NB4 (cell line): ENCODE data around the gene SEMA6A.

Experiments
- CTCF ChIP-seq: IDR thresholded peaks from one replicate; pipeline ENCODE4 v1.5.1; 2012; ENCODE audit warnings: low read depth, low read length
- MAX ChIP-seq: IDR thresholded peaks from 2 replicates; pipeline ENCODE4 v1.6.1; 2011; ENCODE audit warnings: low read depth, low read length
- MYC ChIP-seq: IDR thresholded peaks from 2 replicates; pipeline ENCODE4 v1.6.1; 2011; ENCODE audit warnings: low read depth, low read length
- POLR2A ChIP-seq: IDR thresholded peaks from 2 replicates; pipeline ENCODE4 v1.6.1; 2011; ENCODE audit warnings: mild to moderate bottlenecking; ENCODE audit not compliant: insufficient read length; ENCODE audit errors: extremely low read depth

DNA sequence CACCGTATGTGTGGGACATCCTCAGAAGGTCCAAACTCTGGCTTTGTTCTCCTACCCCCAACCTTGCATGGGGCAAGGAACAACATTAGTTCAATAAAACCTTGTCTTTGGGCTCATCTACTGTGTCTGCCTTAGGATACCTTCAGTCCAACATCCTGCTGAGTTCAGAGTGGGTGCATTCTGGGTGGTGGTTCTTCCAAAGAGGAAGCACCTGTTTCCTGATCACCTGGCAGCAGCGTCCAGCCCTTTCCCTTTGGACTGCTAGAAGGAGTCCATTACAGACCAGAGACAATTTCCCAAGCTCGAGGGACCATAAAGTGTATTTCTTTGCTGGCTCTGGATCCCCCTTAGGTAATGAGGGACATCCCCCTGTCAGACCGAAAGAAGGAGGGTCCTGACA, 154.1 kb downstream of the SEMA6A start:
- TF ChIP-seq CTCF (no peak), POLR2A (no peak), MYC (no peak), MAX (no peak)
